Naive B cell (primary cell): Measurements from ENCODE around the gene RAB31. TPM values are rescaled to one million over a fixed set of nuclear protein-coding genes. Genes with fewer than 3 reads are reported as not detected.
A peak's percentile ranks its signal among the peaks of the same experiment; 100 is the strongest.
"Not testable (repeated sequence)": the region's sequence is repeated elsewhere in the genome, so short reads cannot be mapped to it uniquely, and the experiment has no call there.

Experiments
- ATAC-seq, 2 donors: fragments of 150-1000 bp; cut with Tn5 transposase; 2 replicates each; pipeline ENCODE4 v1.10.0; 2021; ENCODE audit warnings: low read depth in 2 of 2, mild to moderate bottlenecking in 2 of 2, moderate library complexity in 2 of 2
- DNase-seq: peaks from one replicate; pipeline ENCODE4 v3.0.0; 2022
- H3K27ac Mint-ChIP-seq, 6 donors: one replicate each; pipeline ENCODE4 v1.8.0; 2020 to 2022; ENCODE audit warnings: mild to moderate bottlenecking in 6 of 6, mixed read lengths in 6 of 6, moderate library complexity in 5 of 6, inconsistent platforms in 2 of 6
- H3K27me3 Mint-ChIP-seq, 3 donors: one replicate each; pipeline ENCODE4 v1.8.0; 2021 to 2022; ENCODE audit warnings: mixed read lengths in 3 of 3, mild to moderate bottlenecking in 1 of 3
- H3K36me3 Mint-ChIP-seq, 2 donors: one replicate each; pipeline ENCODE4 v1.8.0; 2020 to 2022; ENCODE audit warnings: mixed read lengths in 2 of 2, inconsistent platforms in 1 of 2, mild to moderate bottlenecking in 1 of 2
- H3K4me1 Mint-ChIP-seq, 3 donors: one replicate each; pipeline ENCODE4 v1.8.0; 2020 to 2022; ENCODE audit warnings: mixed read lengths in 3 of 3, inconsistent platforms in 1 of 3, mild to moderate bottlenecking in 1 of 3, moderate library complexity in 1 of 3
- H3K4me3 Mint-ChIP-seq, 8 donors: one replicate each; pipeline ENCODE4 v1.8.0; 2020 to 2022; ENCODE audit warnings: mild to moderate bottlenecking in 8 of 8, mixed read lengths in 8 of 8, moderate library complexity in 8 of 8, inconsistent platforms in 2 of 8
- H3K9me3 Mint-ChIP-seq, 7 donors: one replicate each; pipeline ENCODE4 v1.8.0; 2020 to 2022; ENCODE audit warnings: mixed read lengths in 7 of 7, mild to moderate bottlenecking in 5 of 7, inconsistent platforms in 2 of 7, moderate library complexity in 1 of 7
- polyA plus RNA-seq, 6 donors: library from polyadenylated mRNA; unstranded; fragments of 300-500 nt; fragmentation: Illumina TruSeq; gene quantifications; one replicate each; pipeline ENCODE4 v1.2.3, GENCODE V29; 2021; ENCODE audit warnings: low read depth in 6 of 6

The RAB31 gene
- polyA plus RNA-seq, 6 donors from 2014 or later = 20.7 to 66.5 (median 38.6) TPM

DNA sequence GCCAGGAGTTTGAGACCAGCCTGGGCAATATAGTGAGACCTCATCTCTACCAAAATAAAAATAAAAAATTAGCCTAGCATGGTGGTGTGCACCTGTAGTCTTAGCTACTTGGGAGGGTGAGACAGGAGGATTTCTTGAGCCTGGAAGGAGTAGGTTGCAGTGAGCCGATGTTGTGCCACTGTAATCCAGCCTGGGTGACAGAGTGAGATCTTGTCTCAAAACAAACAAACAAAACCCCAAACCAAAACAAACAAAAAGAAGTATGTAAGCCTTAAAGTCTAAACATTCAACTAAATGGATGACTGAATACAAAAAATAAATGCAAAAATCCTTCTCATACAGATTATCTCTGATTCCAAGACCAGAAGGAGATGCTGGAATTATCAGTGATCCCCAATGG is 58.6 kb downstream of the RAB31 start:
- Mint-ChIP-seq H3K27me3 (peaks cover 0 to 5% (median 5%) of the 10 kb centered on the region in 3 donors), H3K4me3 (no peak overlapping the region)

DNA sequence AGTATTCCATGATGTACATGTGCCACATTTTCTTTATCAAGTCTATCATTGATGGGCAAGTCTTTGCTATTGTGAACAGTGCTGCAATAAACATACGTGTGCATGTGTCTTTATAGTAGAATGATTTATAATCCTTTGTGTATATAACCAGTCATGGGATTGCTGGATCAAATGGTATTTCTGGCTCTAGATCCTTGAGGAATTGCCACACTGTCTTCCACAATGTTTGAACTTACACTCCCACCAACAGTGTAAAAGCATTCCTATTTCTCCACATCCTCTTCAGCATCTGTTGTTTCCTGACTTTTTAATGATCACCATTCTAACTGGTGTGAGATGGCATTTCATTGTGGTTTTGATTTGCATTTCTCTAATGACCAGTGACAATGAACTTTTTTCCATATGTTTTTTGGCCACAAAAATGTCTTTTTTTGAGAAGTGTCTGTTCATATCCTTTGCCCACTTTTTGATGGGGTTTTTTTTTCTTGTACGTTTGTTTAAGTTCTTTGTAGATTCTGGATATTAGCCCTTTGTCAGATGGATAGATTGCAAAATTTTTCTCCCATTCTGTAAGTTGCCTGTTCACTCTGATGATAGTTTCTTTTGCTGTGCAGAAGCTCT is 60.1 kb downstream of the RAB31 start:
- Mint-ChIP-seq H3K4me1 (peaks cover 6 to 18% (median 15%) of the 10 kb centered on the region in 3 donors), H3K27ac (peak overlapping the region in 1 of 6 donors; percentile 90), H3K27me3 (peaks cover 5 to 14% (median 6%) of the 10 kb centered on the region in 3 donors)
- H3K9me3 Mint-ChIP-seq, ATAC-seq, H3K4me3 Mint-ChIP-seq, DNase-seq, H3K36me3 Mint-ChIP-seq: not testable (repeated sequence)

More for the DNA sequence above, 58.6 kb downstream of the RAB31 start:
- no peak for DNase-seq
- H3K36me3 Mint-ChIP-seq = peaks cover 0 to 10% of the 10 kb centered on the region in 2 donors
- H3K4me1 Mint-ChIP-seq = peaks cover 6 to 15% (median 8%) of the 10 kb centered on the region in 3 donors
- no peak for ATAC-seq
- no peak overlapping the region for H3K27ac Mint-ChIP-seq
- H3K9me3 Mint-ChIP-seq = peaks cover 0 to 7% (median 0%) of the 10 kb centered on the region in 7 donors

DNA sequence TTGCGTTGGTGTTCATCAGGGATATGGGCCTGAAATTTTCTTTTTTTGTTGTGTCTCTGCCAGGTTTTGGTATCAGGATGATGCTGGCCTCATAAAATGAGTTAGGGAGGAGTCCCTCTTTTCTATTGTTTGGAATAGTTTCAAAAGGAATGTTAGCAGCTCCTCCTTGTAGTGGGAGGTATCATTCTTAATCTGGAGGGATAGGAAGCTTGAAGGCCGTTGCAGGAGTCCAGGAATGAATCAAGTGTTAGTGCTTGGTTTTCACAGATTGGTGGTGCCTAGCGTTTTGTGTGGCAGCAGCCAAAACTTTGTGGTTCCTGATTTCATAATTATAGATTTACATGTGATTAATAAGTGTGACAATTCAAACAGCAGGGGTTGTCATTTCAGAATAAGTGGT is 62.0 kb downstream of the RAB31 start:
- not testable (repeated sequence) for H3K36me3 Mint-ChIP-seq, H3K9me3 Mint-ChIP-seq, H3K4me3 Mint-ChIP-seq, ATAC-seq, DNase-seq, H3K27ac Mint-ChIP-seq
- Mint-ChIP-seq H3K27me3 (peaks cover 5 to 20% (median 6%) of the 10 kb centered on the region in 3 donors), H3K4me1 (peaks cover 6 to 18% (median 15%) of the 10 kb centered on the region in 3 donors)

DNA sequence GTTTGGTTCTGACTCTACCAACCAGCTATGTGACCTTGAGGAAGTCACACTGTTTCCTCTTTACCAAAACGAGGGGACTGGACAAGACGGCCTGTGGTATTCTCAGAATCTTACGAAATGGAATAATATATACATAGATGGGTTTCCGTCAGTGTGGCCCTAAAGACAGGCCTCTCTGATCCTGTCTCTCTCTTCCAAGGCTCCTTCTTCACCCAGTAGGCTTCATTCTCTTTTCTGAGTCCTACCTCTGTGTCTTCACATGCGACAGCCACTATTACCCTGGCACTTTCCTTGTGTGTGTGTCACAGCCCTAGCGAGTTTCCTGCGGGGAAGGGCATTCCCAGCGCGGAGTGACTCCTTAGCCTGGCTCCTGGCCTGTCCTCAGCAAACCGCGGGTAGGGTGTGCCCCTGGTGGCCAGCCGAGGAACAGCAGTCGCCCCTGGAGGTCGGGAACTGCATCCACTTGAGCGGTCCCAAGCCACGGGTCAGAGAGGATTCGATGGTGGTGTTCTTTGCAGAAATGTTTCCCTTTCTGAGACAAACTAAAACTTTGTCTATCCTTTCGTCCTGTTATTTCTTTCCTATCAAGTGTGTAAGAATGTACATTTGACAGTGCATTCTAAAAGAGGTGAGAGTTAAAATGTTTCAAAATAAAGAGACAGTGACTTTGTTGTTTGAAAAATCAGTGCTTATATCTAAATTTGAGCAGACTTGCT is 63.3 kb downstream of the RAB31 start:
- DNase-seq (peak; percentile 53), ATAC-seq (peak; percentile 74 to 75)
- Mint-ChIP-seq H3K36me3 (peaks cover 0 to 10% of the 10 kb centered on the region in 2 donors), H3K4me1 (peaks cover 6 to 18% (median 12%) of the 10 kb centered on the region in 3 donors), H3K27me3 (peaks cover 5 to 20% (median 6%) of the 10 kb centered on the region in 3 donors), H3K27ac (peak overlapping the region in 2 of 6 donors; percentile 28), H3K9me3 (peaks cover 0 to 2% (median 0%) of the 10 kb centered on the region in 7 donors), H3K4me3 (peak overlapping the region in 3 of 8 donors; percentile 17 to 51 (median 29))

DNA sequence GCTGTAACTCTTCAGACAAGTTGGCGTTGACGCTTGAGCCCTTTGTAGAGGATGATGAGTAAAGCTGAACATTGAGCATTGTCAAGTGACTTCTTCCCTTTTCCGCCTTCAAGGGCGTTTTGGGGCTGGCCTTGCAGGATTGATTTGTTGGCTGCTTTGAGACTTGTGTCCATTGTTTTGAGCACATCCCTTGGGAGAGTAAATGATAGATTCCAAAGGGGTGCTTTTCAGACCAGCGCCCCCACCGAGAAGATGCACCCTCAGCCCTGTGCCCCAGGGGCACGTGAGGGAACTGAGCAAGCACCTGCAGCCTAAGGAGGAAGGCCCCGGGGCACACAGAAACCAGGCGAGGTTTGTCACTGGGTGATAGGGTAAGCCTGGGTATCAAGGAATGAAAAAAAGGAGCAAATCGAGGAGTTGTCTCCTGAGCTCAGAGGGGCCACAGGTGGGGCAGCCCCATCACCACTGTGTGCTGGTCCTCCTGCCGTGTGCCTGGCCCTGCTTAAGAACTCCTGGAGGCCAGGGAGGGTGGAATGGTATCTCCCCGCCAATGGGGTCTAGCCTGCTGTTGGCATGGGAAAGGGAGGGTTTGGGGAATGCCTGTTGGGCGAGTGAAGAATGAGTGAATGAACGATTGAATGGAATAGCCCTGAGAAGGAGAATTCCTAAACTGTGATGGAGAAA is 64.0 kb downstream of the RAB31 start:
- no peak for ATAC-seq
- peaks cover 5 to 20% (median 6%) of the 10 kb centered on the region in 3 donors for H3K27me3 Mint-ChIP-seq
- peaks cover 0 to 2% (median 0%) of the 10 kb centered on the region in 7 donors for H3K9me3 Mint-ChIP-seq
- DNase-seq = no peak
- H3K27ac Mint-ChIP-seq = peak overlapping the region in 1 of 6 donors; percentile 49
- H3K4me3 Mint-ChIP-seq = no peak overlapping the region
- H3K4me1 Mint-ChIP-seq = peaks cover 6 to 18% (median 12%) of the 10 kb centered on the region in 3 donors
- H3K36me3 Mint-ChIP-seq = peaks cover 0 to 9% of the 10 kb centered on the region in 2 donors

DNA sequence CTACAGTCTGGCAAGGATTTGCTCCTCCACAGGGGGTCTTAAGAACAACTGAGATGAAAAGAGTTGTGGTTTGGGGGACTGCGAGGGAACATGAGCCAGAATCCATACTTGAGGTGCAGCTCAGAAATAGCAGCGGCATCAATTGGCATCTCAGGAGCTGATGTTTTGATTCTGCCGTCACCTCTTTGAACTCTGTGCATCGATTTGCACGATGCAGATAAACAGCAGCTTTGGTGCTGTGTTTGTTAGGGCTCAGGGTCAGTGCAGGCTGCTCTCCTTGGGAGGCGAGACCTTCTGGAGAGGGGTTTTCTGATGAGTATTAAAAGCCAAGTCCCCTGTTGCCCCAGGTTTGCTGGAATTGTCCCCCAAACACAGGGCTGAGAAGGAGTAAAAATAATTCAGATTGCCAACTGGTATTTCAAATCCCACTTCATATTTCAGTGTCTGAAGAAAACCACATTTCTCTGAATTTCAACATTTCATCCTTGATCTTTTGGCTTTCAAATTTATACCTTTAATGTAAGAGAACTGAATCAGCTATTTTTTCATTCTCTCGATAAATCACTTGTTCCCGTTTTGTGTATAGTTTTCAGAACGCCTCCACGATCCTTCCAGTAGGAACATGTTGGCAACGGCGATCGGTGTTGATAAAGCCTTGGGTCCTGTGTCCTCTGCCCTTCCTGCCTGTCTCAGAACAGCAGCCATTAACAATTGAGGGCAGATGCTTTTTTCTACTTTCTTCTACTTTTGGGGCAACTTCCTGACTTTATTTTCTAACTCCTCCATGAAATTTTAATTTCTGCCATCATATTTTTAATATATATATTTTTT is 65.0 kb downstream of the RAB31 start:
- H3K9me3 Mint-ChIP-seq = no peaks in the 10 kb centered on the region
- peaks cover 5 to 20% (median 6%) of the 10 kb centered on the region in 3 donors for H3K27me3 Mint-ChIP-seq
- H3K27ac Mint-ChIP-seq = peak overlapping the region in 2 of 6 donors; percentile 22 to 49
- H3K4me1 Mint-ChIP-seq = peaks cover 6 to 18% (median 12%) of the 10 kb centered on the region in 3 donors
- peaks cover 0 to 4% of the 10 kb centered on the region in 2 donors for H3K36me3 Mint-ChIP-seq
- DNase-seq (no peak), ATAC-seq (no peak)
- H3K4me3 Mint-ChIP-seq = no peak overlapping the region

DNA sequence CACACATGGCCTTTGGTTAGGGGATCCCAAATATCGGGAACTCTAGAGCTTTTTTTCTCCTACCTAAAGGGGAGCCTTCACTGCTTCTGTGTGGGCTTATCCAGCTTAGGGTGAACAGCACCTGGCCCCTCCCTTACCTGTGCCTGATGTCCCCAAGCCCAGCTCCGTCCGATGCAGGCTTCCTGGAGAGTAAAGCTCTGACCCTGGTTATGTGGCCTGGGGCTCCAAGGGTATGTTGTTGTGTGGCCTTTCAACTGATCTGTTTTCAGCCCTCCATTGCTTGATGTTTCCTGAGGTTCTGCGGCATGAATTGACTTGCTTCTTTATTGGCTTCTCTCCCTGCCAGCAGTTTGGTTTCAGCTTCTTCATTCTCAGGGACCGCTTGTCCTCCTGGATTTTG is 66.0 kb downstream of the RAB31 start:
- no peak for DNase-seq
- H3K4me3 Mint-ChIP-seq = no peak overlapping the region
- no peak for ATAC-seq
- no peak overlapping the region for H3K27ac Mint-ChIP-seq
- H3K9me3 Mint-ChIP-seq = no peaks in the 10 kb centered on the region
- peaks cover 6 to 18% (median 12%) of the 10 kb centered on the region in 3 donors for H3K4me1 Mint-ChIP-seq
- H3K27me3 Mint-ChIP-seq = peaks cover 5 to 20% (median 6%) of the 10 kb centered on the region in 3 donors
- no peaks in the 10 kb centered on the region for H3K36me3 Mint-ChIP-seq

DNA sequence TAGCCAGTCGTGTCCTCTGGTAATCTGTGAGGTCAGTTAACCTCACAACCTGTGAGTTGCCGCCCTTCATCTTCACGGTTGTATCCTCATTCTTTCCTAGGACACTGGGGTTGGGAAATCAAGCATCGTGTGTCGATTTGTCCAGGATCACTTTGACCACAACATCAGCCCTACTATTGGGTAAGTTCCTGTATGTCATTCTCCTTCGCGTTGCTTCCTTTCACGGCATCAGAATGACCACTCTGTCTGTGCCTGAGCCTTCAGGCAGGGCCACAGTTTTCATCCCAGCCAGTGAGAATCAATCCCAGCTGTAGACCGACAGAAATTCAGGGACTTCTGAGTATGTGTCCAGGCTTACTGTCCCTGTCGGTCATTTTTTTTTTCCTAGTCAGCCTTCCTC is 67.1 kb downstream of the RAB31 start:
- DNase-seq = no peak
- Mint-ChIP-seq H3K9me3 (no peaks in the 10 kb centered on the region), H3K27ac (no peak overlapping the region), H3K36me3 (no peaks in the 10 kb centered on the region), H3K4me1 (peaks cover 6 to 14% (median 12%) of the 10 kb centered on the region in 3 donors), H3K4me3 (no peak overlapping the region), H3K27me3 (peaks cover 5 to 20% (median 6%) of the 10 kb centered on the region in 3 donors)
- no peak for ATAC-seq

DNA sequence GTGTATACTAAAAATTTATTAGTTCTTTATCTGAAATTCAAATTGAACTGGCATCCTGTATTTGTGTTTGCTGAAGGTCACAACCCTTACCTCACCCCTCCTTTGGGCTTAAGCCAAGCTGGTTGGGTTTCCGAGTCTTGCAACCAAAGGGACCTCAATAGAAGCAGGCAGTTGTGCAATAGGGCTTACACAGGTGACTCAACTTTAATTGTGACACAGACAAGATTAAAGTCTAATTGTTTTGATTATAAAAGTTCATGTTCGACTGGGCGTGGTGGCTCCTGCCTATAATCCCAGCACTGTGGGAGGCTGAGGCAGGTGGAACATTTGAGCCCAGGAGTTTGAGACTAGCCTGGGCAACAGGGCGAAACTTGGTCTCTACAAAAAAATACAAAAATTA is 71.5 kb downstream of the RAB31 start:
- H3K9me3 Mint-ChIP-seq = no peaks in the 10 kb centered on the region
- no peak overlapping the region for H3K4me3 Mint-ChIP-seq
- no peak for ATAC-seq
- H3K27me3 Mint-ChIP-seq = no peaks in the 10 kb centered on the region
- peaks cover 0 to under 1% of the 10 kb centered on the region in 2 donors for H3K36me3 Mint-ChIP-seq
- H3K4me1 Mint-ChIP-seq = peaks cover 0 to 9% (median 0%) of the 10 kb centered on the region in 3 donors
- DNase-seq = no peak
- no peak overlapping the region for H3K27ac Mint-ChIP-seq

DNA sequence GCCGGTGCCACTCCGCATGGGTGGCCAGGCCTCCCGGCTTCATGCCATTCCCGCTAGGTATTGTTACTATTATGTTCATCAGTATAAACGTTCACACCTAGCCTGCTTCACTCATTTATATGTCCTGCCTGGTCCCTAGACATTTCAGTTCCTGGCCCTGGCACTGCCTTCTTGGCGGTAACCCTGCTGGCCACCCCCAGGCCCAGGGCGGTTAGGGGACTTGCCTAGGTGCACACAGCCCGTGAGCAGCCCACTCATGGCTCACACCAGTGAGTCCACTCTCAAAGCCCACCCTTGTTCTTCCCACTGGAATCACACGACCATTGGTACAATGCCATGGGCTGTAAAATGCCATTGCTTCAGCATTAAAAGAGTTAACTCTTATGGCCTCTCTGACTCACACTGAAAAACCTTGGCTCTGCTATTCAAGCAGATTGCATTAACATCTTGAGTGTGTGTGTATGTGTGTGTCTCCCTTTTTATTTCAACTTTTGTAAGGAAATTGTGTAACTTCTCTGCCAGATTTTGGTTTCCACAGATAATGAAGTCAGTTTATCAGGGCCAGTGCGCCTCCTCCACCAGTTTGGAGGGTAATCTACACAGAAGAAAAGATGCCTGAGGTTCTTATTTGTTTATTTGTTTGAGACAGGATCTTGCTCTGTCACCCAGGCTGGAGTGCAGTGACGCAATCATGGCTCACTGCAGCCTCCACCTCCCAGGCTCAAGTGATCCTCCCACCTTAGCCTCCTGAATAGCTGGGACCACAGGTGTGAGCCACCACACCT is 74.2 kb downstream of the RAB31 start:
- peaks cover 0 to 6% (median 0%) of the 10 kb centered on the region in 3 donors for H3K27me3 Mint-ChIP-seq
- H3K36me3 Mint-ChIP-seq = peaks cover 0 to 15% of the 10 kb centered on the region in 2 donors
- no peak for ATAC-seq
- peaks cover 0 to 9% (median 0%) of the 10 kb centered on the region in 3 donors for H3K4me1 Mint-ChIP-seq
- DNase-seq = no peak
- no peak overlapping the region for H3K27ac Mint-ChIP-seq
- H3K4me3 Mint-ChIP-seq = no peak overlapping the region
- peaks cover 0 to under 1% (median 0%) of the 10 kb centered on the region in 7 donors for H3K9me3 Mint-ChIP-seq

DNA sequence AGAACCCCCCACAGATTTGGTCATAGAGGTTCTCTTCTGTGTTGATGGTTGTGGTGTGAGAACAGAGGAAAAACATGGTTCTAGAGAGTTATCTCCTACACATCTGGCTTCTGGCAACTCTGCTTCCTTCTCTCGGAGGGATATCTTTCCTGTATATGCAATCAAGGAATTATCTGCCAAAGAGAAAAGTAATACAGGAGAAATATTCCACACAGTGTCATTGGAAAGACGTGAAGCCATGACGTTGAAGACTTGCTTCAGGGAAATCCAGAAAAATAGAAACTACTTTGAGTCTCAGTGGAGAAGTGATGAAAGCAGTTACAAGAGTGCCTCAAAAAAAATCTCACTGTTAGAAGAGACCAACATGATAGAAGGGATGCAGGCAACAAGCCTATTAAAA is 78.5 kb downstream of the RAB31 start:
- Mint-ChIP-seq H3K4me1 (peaks cover 0 to 9% (median 0%) of the 10 kb centered on the region in 3 donors), H3K4me3 (no peak overlapping the region), H3K27me3 (peaks cover 0 to 12% (median 0%) of the 10 kb centered on the region in 3 donors), H3K9me3 (peaks cover 0 to 8% (median 4%) of the 10 kb centered on the region in 7 donors), H3K27ac (no peak overlapping the region), H3K36me3 (peaks cover 0 to 15% of the 10 kb centered on the region in 2 donors)
- no peak for DNase-seq
- ATAC-seq = no peak

DNA sequence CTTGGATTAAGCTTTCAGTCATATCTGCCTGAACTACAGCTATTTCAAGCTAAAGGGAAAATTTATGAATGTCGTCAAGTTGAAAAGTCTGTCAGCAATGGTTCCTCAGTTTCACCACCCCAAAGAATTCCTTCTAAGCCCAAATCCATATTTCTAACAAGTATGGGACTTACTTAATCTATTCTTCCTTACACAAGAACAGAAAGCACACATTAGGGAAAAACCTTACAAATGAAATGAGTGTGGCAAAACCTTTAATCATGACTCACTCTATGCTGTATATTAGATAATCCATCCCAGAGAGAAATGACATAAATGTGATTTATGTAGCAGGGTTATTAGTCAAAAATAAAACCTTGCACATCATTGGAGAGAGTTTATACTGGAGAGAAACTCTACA is 78.9 kb downstream of the RAB31 start:
- peaks cover 0 to 12% (median 0%) of the 10 kb centered on the region in 3 donors for H3K27me3 Mint-ChIP-seq
- DNase-seq (no peak), ATAC-seq (no peak)
- no peak overlapping the region for H3K27ac Mint-ChIP-seq
- peaks cover 0 to 9% (median 0%) of the 10 kb centered on the region in 3 donors for H3K4me1 Mint-ChIP-seq
- peaks cover 0 to 8% (median 4%) of the 10 kb centered on the region in 7 donors for H3K9me3 Mint-ChIP-seq
- H3K36me3 Mint-ChIP-seq = peaks cover 0 to 15% of the 10 kb centered on the region in 2 donors
- no peak overlapping the region for H3K4me3 Mint-ChIP-seq
